Chondrocyte (in vitro differentiated cells): ENCODE results near the gene CT45A9. TPM values are rescaled to one million over a fixed set of nuclear protein-coding genes. Genes with fewer than 3 reads are reported as not detected.
"Not testable (repeated sequence)": the region's sequence is repeated elsewhere in the genome, so short reads cannot be mapped to it uniquely, and the experiment has no call there.

ENCODE experiments used
- DNase-seq: peaks from one replicate; pipeline ENCODE4 v3.0.0; 2021; ENCODE audit warnings: mixed read lengths, low spot score
- H3K27ac Mint-ChIP-seq: one replicate; pipeline ENCODE4 v1.8.0; 2021; ENCODE audit warnings: mild to moderate bottlenecking, moderate library complexity, mixed read lengths; ENCODE audit not compliant: unreplicated experiment
- H3K27me3 Mint-ChIP-seq: 2 replicates; pipeline ENCODE4 v1.8.0; 2021; ENCODE audit warnings: low read depth, mixed read lengths
- H3K36me3 Mint-ChIP-seq: 2 replicates; pipeline ENCODE4 v1.8.0; 2021; ENCODE audit warnings: low read depth, mixed read lengths
- H3K4me1 Mint-ChIP-seq: 2 replicates; pipeline ENCODE4 v1.8.0; 2021; ENCODE audit warnings: low read depth, mild to moderate bottlenecking, mixed read lengths
- H3K4me3 Mint-ChIP-seq: one replicate; pipeline ENCODE4 v1.8.0; 2021; ENCODE audit warnings: mild to moderate bottlenecking, moderate library complexity, mixed read lengths; ENCODE audit not compliant: unreplicated experiment
- H3K9me3 Mint-ChIP-seq: 2 replicates; pipeline ENCODE4 v1.8.0; 2021; ENCODE audit warnings: low read depth, mixed read lengths
- total RNA-seq: library from RNA; stranded (reverse); gene quantifications from 3 replicates; pipeline ENCODE4 v1.2.1, GENCODE V29; 2021
- TF ChIP-seq, protein P1 (sequence below): fragments of 200-600 bp; sonication (generic); IDR thresholded peaks from 2 replicates; pipeline ENCODE4 v1.5.0; 2021; ENCODE audit warnings: antibody characterized with exemption, mild to moderate bottlenecking, moderate library complexity

Gene CT45A9
- total RNA-seq, 1 donor from 2014 or later: not detected

- no peaks in the 10 kb centered on the region for H3K27me3 Mint-ChIP-seq
- H3K27ac Mint-ChIP-seq: no peak overlapping the region
- no peak for DNase-seq
- no peak overlapping the region for H3K4me3 Mint-ChIP-seq
- TF ChIP-seq, protein P1, sequence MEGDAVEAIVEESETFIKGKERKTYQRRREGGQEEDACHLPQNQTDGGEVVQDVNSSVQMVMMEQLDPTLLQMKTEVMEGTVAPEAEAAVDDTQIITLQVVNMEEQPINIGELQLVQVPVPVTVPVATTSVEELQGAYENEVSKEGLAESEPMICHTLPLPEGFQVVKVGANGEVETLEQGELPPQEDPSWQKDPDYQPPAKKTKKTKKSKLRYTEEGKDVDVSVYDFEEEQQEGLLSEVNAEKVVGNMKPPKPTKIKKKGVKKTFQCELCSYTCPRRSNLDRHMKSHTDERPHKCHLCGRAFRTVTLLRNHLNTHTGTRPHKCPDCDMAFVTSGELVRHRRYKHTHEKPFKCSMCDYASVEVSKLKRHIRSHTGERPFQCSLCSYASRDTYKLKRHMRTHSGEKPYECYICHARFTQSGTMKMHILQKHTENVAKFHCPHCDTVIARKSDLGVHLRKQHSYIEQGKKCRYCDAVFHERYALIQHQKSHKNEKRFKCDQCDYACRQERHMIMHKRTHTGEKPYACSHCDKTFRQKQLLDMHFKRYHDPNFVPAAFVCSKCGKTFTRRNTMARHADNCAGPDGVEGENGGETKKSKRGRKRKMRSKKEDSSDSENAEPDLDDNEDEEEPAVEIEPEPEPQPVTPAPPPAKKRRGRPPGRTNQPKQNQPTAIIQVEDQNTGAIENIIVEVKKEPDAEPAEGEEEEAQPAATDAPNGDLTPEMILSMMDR: no peak
- no peaks in the 10 kb centered on the region for H3K36me3 Mint-ChIP-seq
- peaks cover 13% of the 10 kb centered on the region for H3K9me3 Mint-ChIP-seq
- no peaks in the 10 kb centered on the region for H3K4me1 Mint-ChIP-seq
Measured at GRCh38 chrX:135890087-135890585, 18.5 kb upstream of the CT45A9 start.

GRCh38 chrX:135888976-135889375 is 17.4 kb upstream of the CT45A9 start:
- DNase-seq, H3K4me3 Mint-ChIP-seq, H3K9me3 Mint-ChIP-seq, H3K36me3 Mint-ChIP-seq, H3K4me1 Mint-ChIP-seq, H3K27ac Mint-ChIP-seq, H3K27me3 Mint-ChIP-seq: not testable (repeated sequence)
- TF ChIP-seq, protein P1: peak; percentile 40

- not testable (repeated sequence) for H3K27me3 Mint-ChIP-seq, H3K36me3 Mint-ChIP-seq, H3K9me3 Mint-ChIP-seq, H3K4me1 Mint-ChIP-seq, H3K27ac Mint-ChIP-seq, H3K4me3 Mint-ChIP-seq
- peak; percentile 96 for DNase-seq
Measured at GRCh38 chrX:135888230-135888629, 16.6 kb upstream of the CT45A9 start.

DNA sequence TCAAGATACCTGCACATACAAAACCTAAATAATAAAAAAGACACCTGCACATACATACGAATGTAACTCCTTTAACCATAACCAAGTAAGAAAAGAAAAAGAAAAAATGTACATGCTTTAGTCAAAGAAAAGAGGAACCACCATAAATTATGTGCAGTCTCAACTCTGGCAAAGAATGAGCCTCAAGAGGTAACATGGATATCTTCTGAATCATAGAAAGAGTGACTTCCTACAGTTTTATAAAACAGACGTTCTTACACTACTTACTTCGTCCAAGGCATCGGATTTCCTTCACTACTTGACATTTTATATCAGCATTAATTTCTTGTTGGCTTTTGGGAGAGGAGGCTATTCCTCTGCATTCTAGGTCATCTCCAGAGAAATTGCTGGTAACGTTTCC is 11.1 kb upstream of the CT45A9 start:
- not testable (repeated sequence) for H3K4me3 Mint-ChIP-seq, DNase-seq, H3K36me3 Mint-ChIP-seq, H3K27ac Mint-ChIP-seq, H3K9me3 Mint-ChIP-seq, H3K4me1 Mint-ChIP-seq, H3K27me3 Mint-ChIP-seq

DNA sequence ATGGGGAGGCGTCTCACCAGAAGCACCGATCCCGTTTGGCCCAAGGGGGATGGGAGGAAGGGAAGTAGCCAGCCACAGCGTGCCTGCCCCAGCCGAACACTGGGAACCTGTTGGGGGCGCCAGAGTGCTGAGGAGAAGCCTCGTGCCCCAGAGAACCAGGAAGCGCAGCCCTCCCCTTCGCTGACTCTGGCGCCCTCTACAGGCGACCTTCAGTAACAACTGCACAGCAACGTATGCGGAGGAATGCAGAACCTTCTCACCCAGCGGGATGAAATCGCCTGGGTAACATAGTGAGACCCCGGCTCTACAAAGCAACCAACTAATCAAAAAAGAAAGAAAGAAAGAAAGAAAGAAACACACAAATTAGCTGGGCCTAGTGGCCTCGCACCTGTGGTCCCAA is 17.2 kb downstream of the CT45A9 start, which contains the start of gene CT45A8:
Gene CT45A8 (minus strand): TSS at position 101 of the 400 bp plus-strand sequence. CDS start 3,755 bp downstream, outside the sequence.
- H3K27me3 Mint-ChIP-seq, H3K9me3 Mint-ChIP-seq, DNase-seq, H3K27ac Mint-ChIP-seq, H3K4me3 Mint-ChIP-seq, H3K4me1 Mint-ChIP-seq, H3K36me3 Mint-ChIP-seq: not testable (repeated sequence)

DNA sequence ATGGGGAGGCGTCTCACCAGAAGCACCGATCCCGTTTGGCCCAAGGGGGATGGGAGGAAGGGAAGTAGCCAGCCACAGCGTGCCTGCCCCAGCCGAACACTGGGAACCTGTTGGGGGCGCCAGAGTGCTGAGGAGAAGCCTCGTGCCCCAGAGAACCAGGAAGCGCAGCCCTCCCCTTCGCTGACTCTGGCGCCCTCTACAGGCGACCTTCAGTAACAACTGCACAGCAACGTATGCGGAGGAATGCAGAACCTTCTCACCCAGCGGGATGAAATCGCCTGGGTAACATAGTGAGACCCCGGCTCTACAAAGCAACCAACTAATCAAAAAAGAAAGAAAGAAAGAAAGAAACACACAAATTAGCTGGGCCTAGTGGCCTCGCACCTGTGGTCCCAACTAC is 34.4 kb downstream of the CT45A9 start, which contains the start of gene CT45A7:
Gene CT45A7 (minus strand): TSS at position 101 of the 400 bp plus-strand sequence. CDS start 3,747 bp downstream, outside the sequence.
- DNase-seq, H3K36me3 Mint-ChIP-seq, H3K4me1 Mint-ChIP-seq, H3K9me3 Mint-ChIP-seq, H3K27ac Mint-ChIP-seq, H3K27me3 Mint-ChIP-seq, H3K4me3 Mint-ChIP-seq: not testable (repeated sequence)

- not testable (repeated sequence) for H3K9me3 Mint-ChIP-seq, H3K27me3 Mint-ChIP-seq, H3K27ac Mint-ChIP-seq, H3K4me1 Mint-ChIP-seq, DNase-seq, H3K36me3 Mint-ChIP-seq, H3K4me3 Mint-ChIP-seq
Measured at GRCh38 chrX:135819912-135820311, 51.7 kb downstream of the CT45A9 start, which contains the start of gene CT45A2. Gene CT45A2, minus strand, starts transcription at chrX:135820012. Its CDS starts 3,747 bp downstream, at chrX:135816265.

Other genes with a start within 250 kb of the CT45A9 start
- gene CT45A1, start 158.2 kb downstream of the CT45A9 start, total RNA-seq: not detected in 3 replicates
- gene CT45A3, start 103.6 kb downstream of the CT45A9 start, total RNA-seq: not detected in 3 replicates
- gene CT45A5, start 86.3 kb downstream of the CT45A9 start, total RNA-seq: not detected in 3 replicates
- gene CT45A6, start 69.0 kb downstream of the CT45A9 start, total RNA-seq: not detected in 3 replicates
- not detected in 3 replicates for gene CT45A2, start 51.8 kb downstream of the CT45A9 start, total RNA-seq
- not detected in 3 replicates for gene CT45A7, start 34.5 kb downstream of the CT45A9 start, total RNA-seq
- not detected in 3 replicates for gene CT45A8, start 17.3 kb downstream of the CT45A9 start, total RNA-seq
- gene CT45A10, start 21.6 kb upstream of the CT45A9 start, total RNA-seq: not detected in 3 replicates
- not detected in 3 replicates for gene SAGE1, start 21.9 kb upstream of the CT45A9 start, total RNA-seq
- 25.4 to 28.9 TPM (median 27.6 TPM) in 3 replicates for gene MMGT1, start 102.2 kb upstream of the CT45A9 start, total RNA-seq
- 19.0 to 20.7 TPM (median 20.4 TPM) in 3 replicates for gene SLC9A6, start 113.6 kb upstream of the CT45A9 start, total RNA-seq